ENCODE measurements around the gene ZFTA. TPM values are rescaled to one million over a fixed set of nuclear protein-coding genes. Genes with fewer than 3 reads are reported as not detected.

Gene ZFTA
- total RNA-seq, 6 donors from 2014 or later, result 6.1 to 13.1 (median 9.7) TPM

GRCh38 chr11:63760487-63761079 is 8.0 kb downstream of the ZFTA start:
- peaks cover 0 to 11% (median 1%) of the 10 kb centered on the region in 4 donors for H3K4me1 ChIP-seq
- no peak overlapping the region for H3K4me3 ChIP-seq
- H3K36me3 ChIP-seq, result peaks cover 0 to 56% (median 18%) of the 10 kb centered on the region in 4 donors
- WGBS, 2 donors, result 87% methylated on average over 5 of the region's 5 CpGs
- H3K9me3 ChIP-seq, result no peaks in the 10 kb centered on the region
- H3K27me3 ChIP-seq, result no peaks in the 10 kb centered on the region
- ATAC-seq (ENCODE audit: low FRiP score in 2 of 2) (no peak), DNase-seq (no peak)
- no peak overlapping the region for H3K27ac ChIP-seq
- TF ChIP-seq CTCF (IDR thresholded peaks at IDR 0.05) (no peak), POLR2A (IDR thresholded peaks at IDR 0.05) (no peak), EP300 (IDR thresholded peaks at IDR 0.05) (no peak), POLR2AphosphoS5 (IDR thresholded peaks at IDR 0.05) (no peak)

- Histone ChIP-seq H3K27ac (no peak overlapping the region), H3K36me3 (peaks cover 0 to 68% (median 17%) of the 10 kb centered on the region in 4 donors), H3K4me1 (no peaks in the 10 kb centered on the region), H3K9me3 (no peaks in the 10 kb centered on the region), H3K27me3 (no peaks in the 10 kb centered on the region), H3K4me3 (no peak overlapping the region)
- no peak for ATAC-seq (ENCODE audit: low FRiP score in 2 of 2)
- no peak for TF ChIP-seq CTCF (IDR thresholded peaks at IDR 0.05)
- no peak for TF ChIP-seq POLR2AphosphoS5 (IDR thresholded peaks at IDR 0.05)
- TF ChIP-seq EP300 (IDR thresholded peaks at IDR 0.05), result no peak
- TF ChIP-seq POLR2A (IDR thresholded peaks at IDR 0.05), result no peak
- no peak for DNase-seq
- 89 to 90% methylated on average over 5 of the region's 5 CpGs for WGBS, 2 donors
Observed at GRCh38 chr11:63756919-63757761, 11.4 kb downstream of the ZFTA start.

- H3K36me3 ChIP-seq, result peaks cover 3 to 42% (median 15%) of the 10 kb centered on the region in 4 donors
- H3K27ac ChIP-seq, result no peak overlapping the region
- 96 to 100% methylated on average over 4 of the region's 4 CpGs for WGBS, 2 donors
- H3K9me3 ChIP-seq, result no peaks in the 10 kb centered on the region
- H3K27me3 ChIP-seq, result no peaks in the 10 kb centered on the region
- H3K4me3 ChIP-seq, result no peak overlapping the region
- no peak for DNase-seq
- H3K4me1 ChIP-seq, result no peaks in the 10 kb centered on the region
- no peak for TF ChIP-seq POLR2A (IDR thresholded peaks at IDR 0.05)
- no peak for TF ChIP-seq POLR2AphosphoS5 (IDR thresholded peaks at IDR 0.05)
- no peak for TF ChIP-seq EP300 (IDR thresholded peaks at IDR 0.05)
- TF ChIP-seq CTCF (IDR thresholded peaks at IDR 0.05), result no peak
- ATAC-seq (ENCODE audit: low FRiP score in 2 of 2), result no peak
Observed at GRCh38 chr11:63749624-63750023, 19.0 kb downstream of the ZFTA start.

GRCh38 chr11:63747011-63747410 is 21.6 kb downstream of the ZFTA start:
- peaks cover 3 to 23% (median 12%) of the 10 kb centered on the region in 4 donors for H3K36me3 ChIP-seq
- H3K9me3 ChIP-seq, result no peaks in the 10 kb centered on the region
- WGBS, 2 donors, result 68 to 89% methylated on average over 3 of the region's 3 CpGs
- ATAC-seq (ENCODE audit: low FRiP score in 2 of 2) (no peak), DNase-seq (no peak)
- no peak overlapping the region for H3K4me3 ChIP-seq
- no peaks in the 10 kb centered on the region for H3K27me3 ChIP-seq
- H3K4me1 ChIP-seq, result no peaks in the 10 kb centered on the region
- no peak overlapping the region for H3K27ac ChIP-seq
- TF ChIP-seq POLR2A (IDR thresholded peaks at IDR 0.05) (no peak), POLR2AphosphoS5 (IDR thresholded peaks at IDR 0.05) (no peak), EP300 (IDR thresholded peaks at IDR 0.05) (no peak), CTCF (IDR thresholded peaks at IDR 0.05) (no peak)
